HG03025 (cell line): ENCODE results near the gene TBC1D23.
"Not testable (repeated sequence)": the region's sequence is repeated elsewhere in the genome, so short reads cannot be mapped to it uniquely, and the experiment has no call there.

ENCODE experiments used
- ATAC-seq: cut with Tn5 transposase; IDR thresholded peaks from one replicate; pipeline ENCODE4 v1.9.1; 2021; ENCODE audit warnings: mild to moderate bottlenecking, moderate library complexity; ENCODE audit not compliant: unreplicated experiment, low FRiP score

TBC1D23 gene

DNA sequence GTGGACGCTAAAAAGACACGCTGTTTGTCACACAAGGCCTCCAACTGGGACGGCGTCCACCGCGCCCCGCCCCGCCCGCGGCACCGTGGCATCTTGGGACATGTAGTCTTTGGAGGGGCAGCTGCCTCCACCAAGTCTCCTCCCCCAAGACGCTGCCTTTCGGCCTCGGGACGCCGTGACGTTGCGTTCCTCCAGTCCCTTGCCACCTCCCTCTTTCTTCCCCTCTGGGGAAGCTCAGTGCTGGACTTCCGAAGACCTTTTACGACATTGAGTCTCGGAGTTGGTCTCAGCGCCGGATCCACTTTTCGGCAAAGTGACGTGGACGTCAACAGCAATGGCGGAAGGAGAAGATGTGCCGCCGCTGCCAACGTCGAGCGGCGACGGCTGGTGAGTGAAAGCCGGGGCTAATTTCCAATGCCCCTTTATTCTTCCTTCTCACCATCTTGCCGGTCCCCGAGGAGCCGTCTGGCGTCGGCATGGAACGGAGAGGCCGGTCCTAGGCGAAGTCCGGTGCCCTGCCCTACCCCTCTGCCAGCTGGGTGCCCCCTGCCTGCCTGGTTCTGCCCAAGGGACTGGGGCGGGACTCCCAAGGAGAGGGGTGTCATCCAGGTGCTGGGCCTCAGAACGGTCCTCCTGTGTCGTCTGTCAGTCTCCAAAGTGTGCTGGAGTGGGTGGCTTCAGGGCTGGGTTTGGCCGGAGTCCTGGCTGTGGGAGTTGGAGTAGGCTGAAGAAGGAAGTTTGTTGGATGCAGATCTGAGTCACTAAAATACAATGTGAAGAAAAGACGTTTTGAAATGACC, at the start of gene TBC1D23:
TBC1D23 (plus strand) TSS at position 308 of the 800 bp plus-strand sequence; CDS start at position 335, 27 bp downstream.
- ATAC-seq: peak; percentile 100

DNA sequence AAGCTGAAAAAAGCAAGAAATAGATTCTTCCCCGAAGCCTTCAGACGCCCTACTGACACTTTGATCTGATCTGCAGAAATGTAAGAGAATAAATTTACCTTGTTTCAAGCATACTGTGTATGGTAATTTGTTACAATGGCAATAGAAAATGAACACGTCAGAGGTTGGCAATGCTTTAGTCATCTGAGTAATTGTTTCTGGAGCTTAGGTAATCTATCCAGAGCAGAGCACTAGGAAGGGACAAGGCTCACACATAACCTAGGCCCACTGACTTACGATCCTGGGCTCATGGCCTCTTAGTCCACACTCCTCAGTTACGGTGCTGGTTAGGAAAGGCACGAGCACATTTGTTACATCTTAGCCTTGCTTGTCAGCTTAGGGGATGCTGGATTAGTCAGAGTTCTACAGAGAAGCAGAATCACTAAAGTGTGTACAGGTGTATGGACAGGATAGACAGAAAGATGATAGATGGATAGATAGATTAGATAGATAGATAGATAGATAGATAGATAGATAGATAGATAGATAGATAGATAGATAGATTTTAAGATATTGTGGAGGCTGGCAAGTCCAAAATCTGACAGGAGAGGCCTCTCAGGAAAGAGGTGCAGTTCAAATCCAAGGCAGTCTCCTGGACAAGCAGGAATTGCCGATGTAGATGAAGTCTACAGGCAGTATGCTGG, 46.8 kb upstream of the TBC1D23 start:
- ATAC-seq: no peak

DNA sequence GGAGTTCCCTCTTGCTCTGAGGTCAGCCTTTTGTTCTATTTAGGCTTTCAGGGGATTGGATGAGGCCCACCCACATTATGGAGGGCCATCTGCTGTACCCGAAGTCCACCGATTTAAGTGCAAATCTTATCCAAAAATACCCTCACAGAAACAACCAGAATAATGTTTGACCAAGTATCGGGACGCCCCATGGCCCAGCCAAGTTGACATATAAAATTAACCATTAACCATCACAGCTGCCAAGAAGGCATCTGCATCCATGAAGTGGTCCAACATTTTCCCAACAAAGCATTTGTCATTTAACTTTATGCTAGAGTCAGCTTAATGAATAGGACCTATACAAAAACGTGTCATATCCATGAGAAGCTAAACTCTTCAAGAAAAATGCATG, 46.2 kb upstream of the TBC1D23 start:
- ATAC-seq: no peak

DNA sequence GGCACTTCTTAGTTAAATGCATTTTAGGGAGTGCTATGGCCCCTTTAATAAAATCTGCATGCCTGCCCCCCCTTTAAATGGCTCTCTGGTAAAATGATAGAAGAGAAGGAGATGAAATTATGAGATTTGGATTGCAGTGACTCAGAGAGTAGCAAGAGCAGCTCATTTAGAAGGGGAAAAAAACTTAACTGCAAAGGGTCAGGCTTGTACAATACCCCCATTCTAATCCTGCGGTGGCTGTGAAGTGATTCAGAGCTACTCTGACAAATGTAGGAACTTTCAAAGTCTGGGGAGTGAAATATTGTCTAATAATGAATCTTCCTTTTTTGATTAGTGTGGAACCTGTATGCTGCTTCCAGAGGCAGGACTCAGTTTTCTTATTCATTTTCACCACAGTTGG, 44.1 kb upstream of the TBC1D23 start:
- no peak for ATAC-seq

DNA sequence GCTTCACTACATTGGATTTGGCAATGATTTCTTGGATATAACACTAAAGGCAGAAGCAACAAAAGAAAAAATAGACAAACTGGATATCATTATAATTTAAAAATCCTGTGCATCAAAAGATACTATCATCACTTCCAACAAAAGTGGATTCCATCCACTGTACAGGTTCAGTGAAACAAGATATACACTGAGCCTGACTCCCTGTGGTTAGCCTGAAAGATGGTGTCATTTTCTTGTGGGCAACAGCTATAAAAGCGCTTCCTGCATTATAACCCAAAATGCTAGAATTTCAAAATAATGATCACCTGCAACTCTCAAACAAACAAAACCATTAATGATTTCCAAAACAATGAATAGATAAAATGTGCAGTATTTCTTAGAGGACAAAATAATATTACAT, 39.6 kb upstream of the TBC1D23 start:
- no peak for ATAC-seq

DNA sequence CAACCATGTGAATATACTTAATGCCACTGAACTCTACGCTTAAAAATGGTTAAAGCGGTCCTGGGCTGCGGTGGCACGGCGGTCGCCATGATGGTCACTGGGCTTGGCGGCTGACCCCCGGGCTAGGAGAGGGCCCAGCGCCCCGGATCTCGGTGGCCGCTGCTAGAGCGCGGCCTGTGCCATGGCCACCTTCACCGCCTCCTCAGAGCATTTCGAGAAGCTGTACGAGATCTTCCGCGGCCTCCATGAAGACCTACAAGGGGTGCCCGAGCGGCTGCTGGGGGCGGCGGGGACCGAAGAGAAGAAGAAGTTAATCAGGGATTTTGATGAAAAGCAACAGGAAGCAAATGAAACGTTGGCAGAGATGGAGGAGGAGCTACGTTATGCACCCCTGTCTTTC, 35.6 kb upstream of the TBC1D23 start:
- ATAC-seq: no peak

DNA sequence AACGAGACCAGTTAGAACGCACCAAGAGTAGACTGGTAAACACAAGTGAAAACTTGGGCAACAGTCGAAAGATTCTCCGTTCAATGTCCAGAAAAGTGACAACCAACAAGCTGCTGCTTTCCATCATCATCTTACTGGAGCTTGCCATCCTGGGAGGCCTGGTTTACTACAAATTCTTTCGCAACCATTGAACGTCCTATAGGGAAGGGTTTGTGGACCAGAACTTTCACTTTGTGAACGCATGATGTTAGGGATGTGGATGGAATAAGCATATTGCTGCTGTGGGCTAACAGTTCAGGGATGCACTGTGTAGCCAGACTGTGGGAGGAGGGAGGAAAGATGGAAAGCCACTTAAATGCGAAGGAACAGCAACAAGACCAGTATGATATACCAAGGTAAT, 34.9 kb upstream of the TBC1D23 start:
- ATAC-seq: no peak

DNA sequence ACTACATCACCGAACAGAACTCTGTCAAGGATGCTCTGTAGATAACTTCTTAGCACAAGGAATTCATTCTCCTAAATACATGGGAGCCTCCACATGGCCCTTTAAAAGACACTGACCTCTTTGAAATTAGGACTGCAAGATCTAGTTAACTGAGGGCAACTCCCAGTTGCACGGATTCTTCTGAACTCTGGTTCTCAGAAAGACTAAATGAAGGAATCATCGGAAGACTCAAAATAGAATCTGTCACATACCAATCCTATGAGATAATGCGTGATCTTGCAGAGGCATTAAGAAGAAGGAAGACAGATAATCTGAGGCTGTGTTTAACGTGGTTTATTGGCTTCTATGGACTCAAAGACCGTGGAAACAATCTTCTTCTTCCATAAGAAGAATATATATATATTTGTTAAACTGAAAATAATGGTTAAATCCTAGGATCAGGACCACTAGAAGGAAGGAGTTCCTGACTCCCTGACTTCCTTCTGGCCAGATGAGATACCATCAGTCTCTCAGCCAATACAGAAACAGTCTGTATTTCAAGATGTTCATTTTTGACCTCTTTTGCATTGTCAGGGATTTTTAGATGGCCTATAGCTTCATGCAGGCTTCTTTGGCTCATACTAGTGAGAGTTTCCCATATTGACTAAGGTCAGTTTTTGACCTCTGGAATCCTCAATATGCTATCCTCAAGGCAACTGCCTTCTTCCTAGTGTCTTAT, 33.9 kb upstream of the TBC1D23 start:
- no peak for ATAC-seq

DNA sequence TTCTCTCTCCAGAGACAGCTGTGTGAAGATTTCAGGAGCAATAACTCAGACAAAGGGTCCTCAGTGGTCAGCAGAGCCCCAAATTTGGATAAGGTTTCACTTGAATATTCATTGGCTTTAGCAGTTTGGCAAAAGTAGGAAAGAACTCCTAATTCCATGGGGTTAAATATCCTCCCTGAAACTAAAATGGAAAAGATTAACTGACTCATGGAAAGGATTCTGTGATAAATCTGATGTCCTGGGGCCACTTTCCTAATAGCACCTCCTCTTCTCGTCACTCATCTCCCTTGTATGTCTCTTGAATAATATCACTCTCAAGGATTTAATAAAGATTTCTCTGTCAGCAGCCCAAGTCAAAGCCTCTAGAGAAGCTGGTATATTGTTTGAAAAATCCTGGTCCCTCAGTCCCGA, 33.3 kb upstream of the TBC1D23 start:
- no peak for ATAC-seq

DNA sequence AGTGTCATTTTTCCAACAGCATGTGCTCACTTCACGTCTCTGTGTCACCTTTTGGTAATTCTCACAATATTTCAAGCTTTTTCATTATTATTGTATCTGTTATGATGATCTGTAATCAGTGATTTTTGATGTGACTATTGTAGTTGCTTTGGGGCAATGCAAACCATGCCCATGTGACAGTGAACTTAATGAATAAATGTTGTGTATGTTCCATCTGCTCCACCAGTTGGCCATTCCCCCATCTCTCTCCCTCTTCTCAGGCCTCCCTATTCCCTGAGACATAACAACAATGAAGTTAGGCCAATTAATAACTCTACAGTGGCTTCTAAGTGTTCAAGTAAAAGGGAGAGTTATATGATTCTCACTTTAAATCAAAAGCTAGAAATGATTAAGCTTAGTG, 32.5 kb upstream of the TBC1D23 start:
- no peak for ATAC-seq

DNA sequence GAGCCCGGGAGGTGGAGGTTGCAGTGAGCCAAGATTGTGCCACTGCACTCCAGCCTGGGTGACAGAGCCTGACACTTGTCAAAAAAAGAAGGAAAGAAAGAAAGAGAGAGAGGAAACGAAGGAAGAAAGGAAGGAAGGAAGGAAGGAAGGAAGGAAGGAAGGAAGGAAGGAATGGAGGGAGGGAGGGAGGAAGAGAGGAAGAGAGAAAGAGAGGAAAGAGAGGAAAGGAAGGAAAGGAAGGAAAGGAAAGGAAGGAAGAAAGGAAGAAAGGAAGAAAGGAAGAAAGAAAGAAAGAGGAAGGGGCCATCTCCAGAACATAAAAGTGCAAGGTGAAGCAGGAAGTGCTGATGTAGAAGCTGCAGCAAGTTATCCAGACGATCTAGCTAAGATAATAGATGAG, 31.6 kb upstream of the TBC1D23 start:
- ATAC-seq: not testable (repeated sequence)

DNA sequence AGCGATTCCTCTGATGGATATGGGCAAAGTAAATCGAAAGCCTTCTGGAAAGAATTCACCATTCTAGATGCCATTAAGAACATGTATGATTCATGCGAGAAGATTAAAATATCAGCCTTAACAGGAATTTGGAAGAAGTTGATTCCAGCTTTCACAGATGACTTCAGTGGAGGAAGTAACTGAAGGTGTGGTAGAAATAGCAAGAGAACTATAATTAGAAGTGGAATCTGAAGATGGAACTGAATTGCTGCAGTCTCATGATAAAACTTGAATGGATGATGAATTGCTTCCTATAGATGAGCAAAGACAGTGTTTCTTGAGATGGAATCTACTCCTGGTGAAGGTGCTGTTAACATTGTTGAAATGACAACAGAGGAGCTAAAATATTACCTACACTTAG, 30.1 kb upstream of the TBC1D23 start:
- ATAC-seq: no peak

DNA sequence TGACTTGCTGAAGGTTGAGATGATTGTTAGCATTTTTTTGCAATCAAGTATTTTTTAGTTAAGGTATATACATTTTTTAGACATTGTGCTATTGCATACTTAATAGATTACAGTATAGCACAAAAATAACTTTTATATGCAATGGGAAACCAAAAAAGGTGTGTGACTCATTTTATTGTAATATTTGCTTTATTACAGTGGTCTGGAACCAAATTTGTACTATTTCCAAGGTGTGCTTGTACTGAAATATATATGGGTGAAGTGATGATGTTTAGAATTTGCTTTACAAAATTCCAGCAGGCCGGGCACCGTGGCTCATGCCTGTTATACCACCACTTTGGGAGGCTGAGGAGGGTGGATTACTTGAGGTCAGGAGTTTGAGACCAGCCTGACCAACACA, 29.1 kb upstream of the TBC1D23 start:
- no peak for ATAC-seq

DNA sequence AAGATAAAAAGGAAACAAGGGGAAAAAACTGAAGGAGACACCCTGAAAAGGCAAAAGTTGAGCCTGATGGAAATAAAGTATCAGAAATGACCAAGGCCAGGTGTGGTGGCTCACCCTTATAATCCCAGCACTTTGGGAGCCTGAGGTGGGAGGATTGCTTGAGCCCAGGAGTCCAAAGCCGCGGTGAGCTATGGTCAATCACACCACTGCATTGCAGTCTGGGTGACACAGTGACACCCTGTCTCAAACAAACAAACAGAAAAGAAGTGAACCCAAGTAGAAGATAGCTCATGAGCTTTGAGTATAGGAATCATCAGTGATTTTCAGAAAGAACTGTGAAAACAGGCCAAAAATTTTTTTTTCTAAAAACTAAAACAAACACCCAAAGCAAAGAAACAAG, 26.4 kb upstream of the TBC1D23 start:
- no peak for ATAC-seq

DNA sequence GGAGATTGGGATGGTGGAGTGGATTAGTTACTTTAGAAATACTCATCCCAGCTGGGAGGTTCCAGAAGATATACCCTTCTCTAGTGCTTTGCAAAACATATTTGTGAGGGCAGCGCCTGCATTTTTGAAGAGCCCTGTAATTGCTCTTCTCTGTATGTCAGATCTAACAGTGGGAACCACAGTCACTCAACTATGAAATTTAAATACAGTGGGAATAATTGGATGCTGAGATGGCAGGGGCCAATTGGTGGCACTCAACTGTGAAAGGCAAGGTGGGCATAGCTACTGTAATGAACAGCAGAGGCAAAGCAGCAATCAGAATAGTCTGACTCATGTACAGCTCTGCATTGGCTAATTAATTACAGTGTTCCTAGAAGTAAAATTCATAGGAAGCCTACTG, 22.2 kb upstream of the TBC1D23 start:
- no peak for ATAC-seq

DNA sequence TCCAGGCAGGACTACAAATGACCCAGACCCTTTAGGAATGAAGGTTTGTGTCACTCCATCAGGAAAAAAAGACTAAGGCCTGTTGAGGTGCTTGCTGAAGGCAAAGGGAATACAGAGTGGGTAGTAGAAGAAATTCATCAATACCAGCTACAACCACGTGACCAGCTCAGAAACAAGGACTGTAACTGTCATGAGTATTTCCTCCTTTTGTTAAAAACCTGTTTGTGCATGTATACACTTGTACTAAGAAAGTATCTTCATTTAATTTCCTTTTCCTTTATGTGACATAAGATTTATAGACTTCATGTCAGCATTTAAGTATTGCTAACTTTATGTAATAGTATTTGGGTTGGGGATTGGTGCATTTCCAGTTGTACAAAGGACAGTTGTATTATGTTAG, 18.3 kb upstream of the TBC1D23 start:
- ATAC-seq: not testable (repeated sequence)

DNA sequence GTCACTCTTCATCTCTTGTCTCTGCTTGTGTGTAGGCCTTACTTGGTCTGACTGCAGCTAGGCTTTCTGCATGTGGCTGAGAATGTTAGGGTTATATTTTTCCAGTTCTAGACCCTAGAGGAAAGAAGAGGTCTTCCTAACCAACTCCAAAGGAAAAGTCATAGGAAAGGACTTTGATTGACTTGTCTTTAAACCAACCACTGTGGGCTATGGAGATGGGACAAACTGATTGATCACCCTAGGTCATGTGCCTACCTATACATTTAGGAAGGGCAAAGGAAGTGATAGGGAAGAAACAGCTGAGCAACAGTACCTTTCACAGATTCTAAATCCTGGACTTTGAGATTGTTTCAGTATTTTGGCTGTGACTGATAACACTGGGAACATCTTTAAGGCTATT, 16.5 kb upstream of the TBC1D23 start:
- no peak for ATAC-seq

DNA sequence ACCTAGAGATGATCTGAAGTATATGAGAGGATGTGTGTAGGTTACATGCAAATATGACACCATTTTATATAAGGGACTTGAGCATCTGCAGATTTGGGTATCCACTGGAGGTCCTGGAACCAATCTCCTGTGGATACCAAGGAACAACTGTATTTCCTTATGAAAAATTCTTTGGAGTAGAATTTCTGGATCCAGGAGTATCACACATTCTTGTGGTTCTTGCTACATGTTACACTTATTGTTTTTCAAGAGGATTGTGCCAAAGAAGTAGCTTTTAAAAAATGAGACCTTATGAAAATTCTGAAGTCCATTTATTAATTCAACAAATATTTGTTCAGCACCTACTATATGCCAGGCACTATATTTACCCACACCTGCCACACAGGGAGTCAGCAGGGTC, 15.7 kb upstream of the TBC1D23 start:
- no peak for ATAC-seq

DNA sequence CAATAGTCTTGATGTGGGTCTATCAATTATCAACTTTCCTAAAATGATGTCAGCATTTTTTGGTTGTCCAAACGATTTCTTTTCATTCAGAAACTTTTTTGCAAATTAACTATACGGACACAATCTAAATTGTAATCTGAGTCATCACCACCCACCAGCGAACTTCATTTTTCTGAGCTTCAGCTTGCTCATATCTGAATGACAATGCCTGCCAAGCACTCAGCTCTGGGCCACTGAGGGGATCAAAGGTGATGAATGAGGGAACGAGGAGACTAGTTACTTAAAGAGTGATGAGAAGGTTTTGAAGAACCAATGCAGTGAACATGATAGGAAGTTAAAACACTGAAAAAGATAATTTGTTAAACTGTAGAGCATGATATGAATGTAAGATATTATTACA, 14.9 kb upstream of the TBC1D23 start:
- ATAC-seq: no peak

DNA sequence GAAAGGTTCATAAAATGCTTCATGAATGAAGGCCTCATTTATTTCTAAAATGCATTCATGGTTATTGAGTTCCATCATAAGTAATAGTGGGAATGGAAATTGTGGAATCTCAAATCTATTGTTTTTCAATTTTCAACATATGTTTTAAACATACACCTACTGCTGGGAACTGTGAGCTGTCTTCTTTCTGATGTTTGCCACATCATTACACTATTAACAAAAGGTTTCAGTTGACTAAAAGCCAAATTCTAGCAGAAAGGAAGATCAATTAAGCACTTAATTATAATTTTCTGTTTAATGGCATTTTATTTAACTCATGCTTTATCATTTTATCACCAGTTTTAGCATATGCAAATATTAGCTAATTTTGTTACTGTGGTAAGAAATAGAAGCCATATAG, 13.8 kb upstream of the TBC1D23 start:
- ATAC-seq: no peak

DNA sequence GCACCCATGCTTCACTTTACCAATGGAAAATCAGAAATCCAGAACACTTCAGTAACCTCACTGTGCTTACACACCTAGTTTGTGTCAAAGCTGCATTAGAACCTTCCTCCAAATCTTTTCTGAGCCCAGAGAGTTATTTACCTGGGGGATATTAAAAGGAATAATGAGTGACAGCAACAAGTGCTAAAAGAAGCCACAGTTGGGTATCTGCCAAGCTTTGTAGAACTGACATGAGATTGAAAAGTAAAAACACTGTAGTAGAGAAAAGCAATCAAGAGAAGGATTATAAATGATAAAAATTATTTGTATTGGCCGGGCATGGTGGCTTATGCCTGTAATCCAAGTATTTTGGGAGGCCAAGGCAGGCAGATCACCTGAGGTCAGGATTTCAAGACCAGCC, 8.8 kb upstream of the TBC1D23 start:
- ATAC-seq: no peak
